ENCODE results near the gene C5orf22.

DNA sequence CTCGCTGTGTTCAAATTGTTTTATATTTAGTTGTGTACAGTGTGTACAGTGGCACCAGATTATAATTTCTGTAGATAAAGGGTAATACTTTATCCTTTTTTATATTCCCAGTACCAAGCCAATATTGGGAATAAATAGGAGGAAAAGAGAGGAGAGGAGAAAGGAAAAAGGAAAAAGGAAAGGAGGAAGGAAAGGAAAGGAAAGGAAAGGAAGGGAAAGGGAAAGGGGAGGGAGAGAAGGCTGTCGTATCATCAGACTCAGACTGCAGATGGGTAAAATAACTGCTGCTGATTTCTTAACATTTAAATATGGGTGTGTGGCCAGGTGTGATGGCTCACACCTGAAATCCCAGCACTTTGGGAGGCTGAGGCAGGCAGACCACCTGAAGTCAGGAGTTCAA lies 51.0 kb downstream of the C5orf22 start:
- TF ChIP-seq, protein P1, sequence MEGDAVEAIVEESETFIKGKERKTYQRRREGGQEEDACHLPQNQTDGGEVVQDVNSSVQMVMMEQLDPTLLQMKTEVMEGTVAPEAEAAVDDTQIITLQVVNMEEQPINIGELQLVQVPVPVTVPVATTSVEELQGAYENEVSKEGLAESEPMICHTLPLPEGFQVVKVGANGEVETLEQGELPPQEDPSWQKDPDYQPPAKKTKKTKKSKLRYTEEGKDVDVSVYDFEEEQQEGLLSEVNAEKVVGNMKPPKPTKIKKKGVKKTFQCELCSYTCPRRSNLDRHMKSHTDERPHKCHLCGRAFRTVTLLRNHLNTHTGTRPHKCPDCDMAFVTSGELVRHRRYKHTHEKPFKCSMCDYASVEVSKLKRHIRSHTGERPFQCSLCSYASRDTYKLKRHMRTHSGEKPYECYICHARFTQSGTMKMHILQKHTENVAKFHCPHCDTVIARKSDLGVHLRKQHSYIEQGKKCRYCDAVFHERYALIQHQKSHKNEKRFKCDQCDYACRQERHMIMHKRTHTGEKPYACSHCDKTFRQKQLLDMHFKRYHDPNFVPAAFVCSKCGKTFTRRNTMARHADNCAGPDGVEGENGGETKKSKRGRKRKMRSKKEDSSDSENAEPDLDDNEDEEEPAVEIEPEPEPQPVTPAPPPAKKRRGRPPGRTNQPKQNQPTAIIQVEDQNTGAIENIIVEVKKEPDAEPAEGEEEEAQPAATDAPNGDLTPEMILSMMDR (conservative IDR thresholded peaks at IDR 0.05; ENCODE audit: low read depth, low read length) = no peak
- TF ChIP-seq, protein P2, sequence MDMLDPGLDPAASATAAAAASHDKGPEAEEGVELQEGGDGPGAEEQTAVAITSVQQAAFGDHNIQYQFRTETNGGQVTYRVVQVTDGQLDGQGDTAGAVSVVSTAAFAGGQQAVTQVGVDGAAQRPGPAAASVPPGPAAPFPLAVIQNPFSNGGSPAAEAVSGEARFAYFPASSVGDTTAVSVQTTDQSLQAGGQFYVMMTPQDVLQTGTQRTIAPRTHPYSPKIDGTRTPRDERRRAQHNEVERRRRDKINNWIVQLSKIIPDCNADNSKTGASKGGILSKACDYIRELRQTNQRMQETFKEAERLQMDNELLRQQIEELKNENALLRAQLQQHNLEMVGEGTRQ (IDR thresholded peaks at IDR 0.05; ENCODE audit: low read depth, low read length) = no peak
- TF ChIP-seq RCOR1 (IDR thresholded peaks at IDR 0.05; ENCODE audit: insufficient replicate concordance, low read length) (no peak), RAD21 (IDR thresholded peaks at IDR 0.05; ENCODE audit: low read length) (no peak), FOS (IDR thresholded peaks at IDR 0.05; ENCODE audit: low read depth, low read length) (no peak)
